ENCODE measurements around the gene ATG5. TPM values are rescaled to one million over a fixed set of nuclear protein-coding genes. Genes with fewer than 3 reads are reported as not detected.

ATG5 gene
- total and polyA plus RNA-seq, 9 of the 15 experiments (the other 6 are each of a cell fraction or from before 2014, with no cell fraction given): 29.0 to 80.0 (median 53.2) TPM

DNA sequence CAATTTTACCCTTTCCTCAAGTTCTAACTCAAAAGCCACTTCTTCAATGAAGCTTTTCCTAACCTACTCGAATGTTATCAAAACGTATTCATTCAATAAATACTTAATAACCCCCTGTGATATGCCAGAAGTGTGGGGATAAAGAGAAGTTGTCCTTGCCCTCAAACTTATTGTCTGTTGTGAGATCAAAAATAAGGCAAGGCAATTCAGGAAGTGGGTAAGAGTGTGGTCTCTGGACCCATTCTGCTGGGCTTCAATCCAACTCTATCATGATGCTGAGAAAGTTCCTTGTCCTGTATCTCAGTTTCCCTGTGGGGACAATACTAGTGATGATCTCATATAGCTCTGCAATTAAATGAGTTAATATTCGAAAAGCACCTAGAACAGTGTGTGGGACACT, 146.7 kb downstream of the ATG5 start (continued):
- no peak for TF ChIP-seq TEAD4 (IDR thresholded peaks at IDR 0.05; ENCODE audit: low read length)
- TF ChIP-seq TEAD4 (CRISPR knock-in tag; IDR thresholded peaks at IDR 0.05; ENCODE audit: borderline replicate concordance): no peak
- TF ChIP-seq ZNF232 (CRISPR knock-in tag; IDR thresholded peaks at IDR 0.05): no peak
- TF ChIP-seq BDP1 (IDR thresholded peaks at IDR 0.05; ENCODE audit: insufficient read depth, insufficient read length): no peak
- TF ChIP-seq, protein P1, sequence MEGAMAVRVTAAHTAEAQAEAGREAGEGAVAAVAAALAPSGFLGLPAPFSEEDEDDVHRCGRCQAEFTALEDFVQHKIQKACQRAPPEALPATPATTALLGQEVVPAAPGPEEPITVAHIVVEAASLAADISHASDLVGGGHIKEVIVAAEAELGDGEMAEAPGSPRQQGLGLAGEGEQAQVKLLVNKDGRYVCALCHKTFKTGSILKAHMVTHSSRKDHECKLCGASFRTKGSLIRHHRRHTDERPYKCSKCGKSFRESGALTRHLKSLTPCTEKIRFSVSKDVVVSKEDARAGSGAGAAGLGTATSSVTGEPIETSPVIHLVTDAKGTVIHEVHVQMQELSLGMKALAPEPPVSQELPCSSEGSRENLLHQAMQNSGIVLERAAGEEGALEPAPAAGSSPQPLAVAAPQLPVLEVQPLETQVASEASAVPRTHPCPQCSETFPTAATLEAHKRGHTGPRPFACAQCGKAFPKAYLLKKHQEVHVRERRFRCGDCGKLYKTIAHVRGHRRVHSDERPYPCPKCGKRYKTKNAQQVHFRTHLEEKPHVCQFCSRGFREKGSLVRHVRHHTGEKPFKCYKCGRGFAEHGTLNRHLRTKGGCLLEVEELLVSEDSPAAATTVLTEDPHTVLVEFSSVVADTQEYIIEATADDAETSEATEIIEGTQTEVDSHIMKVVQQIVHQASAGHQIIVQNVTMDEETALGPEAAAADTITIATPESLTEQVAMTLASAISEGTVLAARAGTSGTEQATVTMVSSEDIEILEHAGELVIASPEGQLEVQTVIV (CRISPR knock-in tag; IDR thresholded peaks at IDR 0.05; ENCODE audit: borderline replicate concordance): no peak
- no peak for TF ChIP-seq PTTG1 (tag; IDR thresholded peaks at IDR 0.05; ENCODE audit: low read depth)
- TF ChIP-seq, protein P2, sequence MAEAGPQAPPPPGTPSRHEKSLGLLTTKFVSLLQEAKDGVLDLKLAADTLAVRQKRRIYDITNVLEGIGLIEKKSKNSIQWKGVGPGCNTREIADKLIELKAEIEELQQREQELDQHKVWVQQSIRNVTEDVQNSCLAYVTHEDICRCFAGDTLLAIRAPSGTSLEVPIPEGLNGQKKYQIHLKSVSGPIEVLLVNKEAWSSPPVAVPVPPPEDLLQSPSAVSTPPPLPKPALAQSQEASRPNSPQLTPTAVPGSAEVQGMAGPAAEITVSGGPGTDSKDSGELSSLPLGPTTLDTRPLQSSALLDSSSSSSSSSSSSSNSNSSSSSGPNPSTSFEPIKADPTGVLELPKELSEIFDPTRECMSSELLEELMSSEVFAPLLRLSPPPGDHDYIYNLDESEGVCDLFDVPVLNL (CRISPR knock-in tag; IDR thresholded peaks at IDR 0.05; ENCODE audit: low read depth): no peak
- TF ChIP-seq C11orf30 (IDR thresholded peaks at IDR 0.05; ENCODE audit: low read depth): no peak
- TF ChIP-seq RB1 (IDR thresholded peaks at IDR 0.05; ENCODE audit: low read depth): no peak

Data from K562 (cell line).